Myocyte (in vitro differentiated cells): ENCODE data around the gene C14orf132. TPM values are rescaled to one million over a fixed set of nuclear protein-coding genes. Genes with fewer than 3 reads are reported as not detected.
A peak's percentile ranks its signal among the peaks of the same experiment; 100 is the strongest.

Source experiments
- DNase-seq: peaks from one replicate; pipeline ENCODE4 v3.0.0-alpha.2; 2012; ENCODE audit warnings: low read depth
- total RNA-seq: library from RNA; depleted of rRNA; stranded (reverse); fragments of >200 nt; gene quantifications from 2 replicates; pipeline ENCODE4 v1.2.3, GENCODE V29; 2014

C14orf132 gene
- total RNA-seq, 1 donor from 2014 or later = 35.7 TPM

- DNase-seq = peak; percentile 78
These were observed 42.7 kb downstream of the C14orf132 start for GRCh38 chr14:96081767-96082400.

GRCh38 chr14:96082420-96083300 lies 43.5 kb downstream of the C14orf132 start:
- no peak for DNase-seq

- DNase-seq = no peak
These were observed 44.6 kb downstream of the C14orf132 start for GRCh38 chr14:96083667-96084320.

GRCh38 chr14:96084796-96085195 lies 45.6 kb downstream of the C14orf132 start:
- no peak for DNase-seq

- DNase-seq = no peak
These were observed 46.2 kb downstream of the C14orf132 start for GRCh38 chr14:96085369-96085768.

- peak; percentile 69 for DNase-seq
These were observed 46.9 kb downstream of the C14orf132 start for GRCh38 chr14:96086032-96086431.

- peak; percentile 65 for DNase-seq
These were observed 47.5 kb downstream of the C14orf132 start for GRCh38 chr14:96086574-96087077.

GRCh38 chr14:96088074-96088473 lies 48.9 kb downstream of the C14orf132 start:
- no peak for DNase-seq

- no peak for DNase-seq
These were observed 49.3 kb downstream of the C14orf132 start for GRCh38 chr14:96088481-96088880.

- no peak for DNase-seq
These were observed 49.7 kb downstream of the C14orf132 start for GRCh38 chr14:96088911-96089310.

GRCh38 chr14:96089401-96089800 lies 50.2 kb downstream of the C14orf132 start:
- no peak for DNase-seq

- DNase-seq = peak; percentile 97
These were observed 51.4 kb downstream of the C14orf132 start for GRCh38 chr14:96090441-96091148.

- DNase-seq = peak; percentile 45
These were observed 52.1 kb downstream of the C14orf132 start for GRCh38 chr14:96091149-96091693.

GRCh38 chr14:96091941-96092411 lies 52.8 kb downstream of the C14orf132 start:
- DNase-seq = no peak

GRCh38 chr14:96092936-96093335 lies 53.8 kb downstream of the C14orf132 start:
- no peak for DNase-seq

GRCh38 chr14:96094211-96094610 lies 55.0 kb downstream of the C14orf132 start:
- no peak for DNase-seq

GRCh38 chr14:96094656-96095055 lies 55.5 kb downstream of the C14orf132 start:
- DNase-seq = no peak

- no peak for DNase-seq
These were observed 55.9 kb downstream of the C14orf132 start for GRCh38 chr14:96095058-96095457.

- DNase-seq = peak; percentile 91
These were observed 56.7 kb downstream of the C14orf132 start for GRCh38 chr14:96095581-96096476.
